ENCODE data around the gene NID1.
"Not testable (repeated sequence)": the region's sequence is repeated elsewhere in the genome, so short reads cannot be mapped to it uniquely, and the experiment has no call there.

NID1 gene

DNA sequence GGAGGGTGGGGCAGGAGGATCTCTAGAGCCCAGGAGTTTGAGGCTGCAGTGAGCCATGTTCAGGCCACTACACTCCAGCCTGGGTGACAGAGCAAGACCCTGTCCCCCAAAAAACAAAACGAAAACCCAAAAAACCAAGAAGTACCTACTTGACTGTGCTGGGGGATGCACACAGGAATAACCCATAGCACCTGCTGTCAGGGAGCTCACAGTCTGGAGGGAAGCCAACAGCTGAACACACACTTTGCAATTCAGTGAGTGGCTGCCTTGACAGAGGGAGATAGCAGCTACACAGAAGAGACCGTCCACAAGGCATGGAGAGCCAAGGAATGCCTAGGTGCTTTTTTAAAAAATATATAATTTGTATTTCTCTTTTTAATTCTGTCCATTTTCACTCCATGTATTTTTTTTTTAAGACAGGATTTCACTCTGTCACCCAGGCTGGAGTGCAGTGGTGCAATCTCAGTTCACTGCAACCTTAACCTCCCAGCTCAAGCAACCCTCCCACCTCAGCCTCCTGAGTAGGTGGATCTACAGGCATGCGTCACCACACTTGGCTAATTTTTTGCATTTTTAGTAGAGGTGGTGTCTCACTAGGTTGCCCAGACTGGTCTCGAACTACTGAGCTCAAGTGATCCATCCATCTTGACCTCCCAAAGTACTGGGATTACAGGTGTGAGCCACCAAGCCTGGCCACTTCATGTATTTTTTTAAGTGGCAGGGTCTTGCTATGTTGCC, 68.7 kb downstream of the NID1 start:
- no peak for DNase-seq (ENCODE audit: low spot score)

DNA sequence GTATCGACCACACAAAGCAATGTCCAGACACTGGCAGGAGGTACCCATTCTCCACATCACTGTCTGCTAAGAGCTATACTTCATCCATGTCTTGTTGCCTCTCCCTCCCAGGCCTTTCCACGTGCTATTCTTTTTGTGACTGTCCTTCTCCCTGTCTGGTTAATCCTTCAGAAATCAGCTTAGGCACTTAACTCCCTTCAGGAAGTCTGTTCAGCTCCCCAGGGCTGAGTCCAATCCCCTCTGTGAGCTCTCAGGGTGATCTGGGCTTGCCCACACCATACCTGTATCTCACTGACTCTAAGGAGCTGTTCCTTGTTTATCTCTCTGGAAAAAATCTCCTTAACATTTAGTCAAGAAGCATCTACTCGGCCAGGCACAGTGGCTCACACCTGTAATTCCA, 69.4 kb downstream of the NID1 start:
- DNase-seq (ENCODE audit: low spot score), result no peak

DNA sequence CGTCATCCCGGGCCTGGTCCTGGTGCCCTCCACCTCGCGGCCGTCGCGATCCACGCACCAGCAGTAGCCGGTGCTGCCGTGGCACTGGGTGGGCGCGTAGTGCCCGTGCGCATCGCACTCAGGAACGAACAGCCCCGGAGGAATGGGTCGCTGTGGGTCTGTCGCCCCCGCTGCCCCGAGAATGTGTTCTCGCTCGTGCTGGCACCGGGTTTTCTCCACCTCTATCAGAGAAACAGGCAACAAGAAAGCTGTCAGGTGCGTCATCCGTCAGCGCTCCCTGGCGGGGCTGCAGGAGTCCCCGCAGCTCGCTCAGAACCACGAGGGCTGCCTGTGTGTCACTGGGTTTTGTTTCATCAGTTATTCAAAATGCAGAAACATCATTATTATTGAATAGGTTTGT, 71.2 kb downstream of the NID1 start:
- no peak for DNase-seq (ENCODE audit: low spot score)

DNA sequence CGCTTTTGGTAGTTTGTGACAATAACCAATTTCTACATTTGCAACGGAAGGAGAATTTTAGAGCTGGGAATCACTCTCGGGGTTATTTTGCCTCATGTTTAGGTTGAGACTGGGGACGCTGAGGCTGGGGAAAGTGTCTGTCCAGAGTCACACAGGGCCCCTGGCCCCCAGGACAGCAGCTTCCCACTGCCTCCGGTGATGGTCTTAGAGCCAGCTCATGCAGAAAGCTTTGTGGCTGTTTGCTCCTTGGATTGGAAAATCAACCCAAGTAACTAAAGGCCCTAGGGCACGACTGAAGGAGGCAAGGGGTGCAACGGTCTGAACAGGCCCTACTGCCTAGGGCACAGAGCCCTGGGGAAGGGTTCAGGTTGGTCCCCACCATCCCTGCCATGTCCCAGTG, 72.0 kb downstream of the NID1 start:
- no peak for DNase-seq (ENCODE audit: low spot score)

DNA sequence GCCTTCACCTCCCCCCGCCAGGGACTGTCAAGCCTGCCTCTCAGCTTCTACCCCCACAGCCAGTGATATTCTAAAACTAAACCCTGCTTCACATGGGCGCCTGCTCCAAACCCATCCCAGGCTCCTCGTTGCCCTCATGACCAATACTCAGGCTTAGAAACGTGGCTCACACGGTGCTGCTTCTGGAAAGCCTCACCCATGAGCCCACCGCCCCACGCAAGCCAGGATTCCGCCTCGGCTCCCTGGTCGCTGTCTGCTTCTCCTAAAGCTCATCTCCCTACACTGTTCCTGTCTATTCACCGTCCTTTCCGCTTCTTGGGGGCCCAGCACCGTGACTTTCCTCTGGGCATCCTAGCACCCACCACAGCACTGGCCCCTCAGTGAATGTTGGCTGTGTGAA, 72.5 kb downstream of the NID1 start:
- no peak for DNase-seq (ENCODE audit: low spot score)

DNA sequence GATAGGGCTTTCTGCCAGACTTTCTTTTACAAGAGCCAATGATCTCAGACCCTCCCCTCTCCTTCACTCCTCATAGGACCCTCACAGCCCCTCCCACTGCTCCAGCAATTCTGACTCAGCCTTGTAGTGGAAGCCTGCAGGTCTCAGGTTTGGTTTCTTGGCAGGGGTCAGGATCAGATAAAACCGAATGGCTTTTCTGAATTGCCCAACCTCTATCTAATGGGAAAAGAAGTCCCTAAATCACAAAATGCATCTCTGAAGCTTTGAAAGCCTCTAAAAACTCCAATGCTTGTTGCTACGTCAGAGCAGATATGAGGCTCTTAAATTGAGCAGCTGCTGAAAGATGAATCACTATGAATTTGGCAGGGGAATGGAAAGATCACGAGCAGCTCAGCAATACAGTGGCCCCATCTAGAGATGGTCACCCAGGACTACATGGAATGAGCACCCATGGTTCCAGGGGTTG, 74.5 kb downstream of the NID1 start:
- peak; percentile 14 for DNase-seq (ENCODE audit: low spot score)

DNA sequence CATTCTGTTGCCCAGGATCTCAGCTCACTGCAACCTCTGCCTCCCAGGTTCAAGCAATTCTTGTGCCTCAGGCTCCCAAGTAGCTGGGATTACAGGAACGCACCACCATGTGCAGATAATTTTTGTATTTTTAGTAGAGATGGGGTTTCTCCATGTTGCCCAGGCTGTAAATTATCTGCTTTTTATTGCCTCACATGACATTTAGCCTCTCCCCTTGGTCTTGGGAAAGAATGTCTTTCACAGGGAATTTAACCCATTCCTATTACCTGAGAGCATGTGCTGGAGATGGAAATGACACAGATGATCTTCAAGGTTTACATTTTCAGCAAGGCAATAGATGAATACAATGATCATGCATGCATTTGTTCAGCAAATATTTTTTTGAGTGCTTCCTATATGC, 75.8 kb downstream of the NID1 start:
- no peak for DNase-seq (ENCODE audit: low spot score)

DNA sequence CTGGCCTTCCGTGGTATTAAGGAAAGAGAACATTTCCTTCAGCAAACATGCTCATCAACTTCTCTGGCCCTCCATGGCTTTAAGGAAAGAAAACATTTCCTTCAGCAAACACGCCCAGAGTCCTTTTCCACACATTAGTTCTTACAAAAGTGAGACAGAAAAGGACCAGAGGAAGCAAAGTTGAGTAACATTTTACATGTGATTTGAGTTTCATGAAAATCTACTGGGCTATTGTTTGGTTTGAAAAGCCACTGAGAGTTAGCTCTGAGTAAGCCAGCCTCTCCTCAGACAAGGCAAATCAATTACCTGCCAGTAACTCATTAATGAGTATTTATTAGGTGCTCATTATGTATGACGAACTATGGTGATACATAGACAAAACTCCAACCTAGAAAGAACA, 78.0 kb downstream of the NID1 start:
- DNase-seq (ENCODE audit: low spot score), result no peak

DNA sequence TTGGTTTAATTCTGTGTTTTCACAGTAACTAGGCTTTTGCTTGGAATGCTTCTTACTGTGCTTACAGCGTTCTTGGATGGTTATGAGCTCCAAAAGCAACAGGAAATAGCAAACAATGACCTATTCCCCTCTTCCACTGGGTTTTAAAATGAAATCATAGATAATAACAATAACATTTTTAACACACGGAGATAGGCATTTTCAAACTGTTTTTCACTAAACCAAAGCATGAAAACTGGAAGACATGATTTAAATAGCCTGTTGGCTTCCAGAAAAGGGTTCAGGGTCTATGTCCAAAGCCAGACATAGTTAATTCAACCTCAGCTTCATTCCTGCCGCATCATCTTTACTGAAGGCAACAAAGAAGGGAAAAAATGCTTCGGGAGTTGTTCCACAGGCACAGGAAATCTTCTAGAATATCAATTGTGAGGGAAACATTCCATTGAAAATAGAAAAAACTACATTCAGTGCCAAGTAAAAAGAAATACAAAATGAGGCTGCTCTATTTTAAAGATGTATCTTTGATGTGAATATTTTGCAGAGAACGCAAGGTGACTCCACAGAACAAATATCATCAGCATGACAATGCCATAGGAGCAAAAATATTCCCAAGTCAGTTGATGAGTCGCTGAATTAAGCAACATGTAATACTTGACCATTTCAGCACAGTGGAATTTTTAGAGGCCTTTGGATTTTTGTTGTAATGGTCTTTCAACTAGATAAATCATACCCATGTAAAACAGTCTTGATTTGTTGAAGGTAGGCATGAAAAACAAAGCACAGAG, 80.7 kb downstream of the NID1 start:
- no peak for DNase-seq (ENCODE audit: low spot score)

DNA sequence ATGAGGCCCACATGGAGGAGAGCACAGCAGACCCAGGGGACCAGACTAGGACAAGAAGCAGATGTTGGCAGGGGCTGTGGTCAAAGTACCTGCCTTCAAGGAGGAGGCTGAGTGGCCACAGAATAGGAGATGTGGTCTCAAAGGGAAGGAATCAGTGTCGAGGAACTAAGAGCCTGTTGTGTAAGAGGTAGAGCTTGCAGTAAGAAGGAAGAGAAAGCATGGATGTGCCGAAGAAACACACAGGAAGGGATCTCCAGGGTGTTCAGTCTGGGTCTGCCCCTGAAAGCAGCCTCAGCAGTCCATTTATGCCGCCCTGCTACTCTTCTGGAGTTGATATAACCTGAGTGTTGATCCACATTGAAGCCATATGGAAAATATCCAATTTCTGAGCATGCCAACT, 83.9 kb downstream of the NID1 start:
- peak; percentile 29 for DNase-seq (ENCODE audit: low spot score)

DNA sequence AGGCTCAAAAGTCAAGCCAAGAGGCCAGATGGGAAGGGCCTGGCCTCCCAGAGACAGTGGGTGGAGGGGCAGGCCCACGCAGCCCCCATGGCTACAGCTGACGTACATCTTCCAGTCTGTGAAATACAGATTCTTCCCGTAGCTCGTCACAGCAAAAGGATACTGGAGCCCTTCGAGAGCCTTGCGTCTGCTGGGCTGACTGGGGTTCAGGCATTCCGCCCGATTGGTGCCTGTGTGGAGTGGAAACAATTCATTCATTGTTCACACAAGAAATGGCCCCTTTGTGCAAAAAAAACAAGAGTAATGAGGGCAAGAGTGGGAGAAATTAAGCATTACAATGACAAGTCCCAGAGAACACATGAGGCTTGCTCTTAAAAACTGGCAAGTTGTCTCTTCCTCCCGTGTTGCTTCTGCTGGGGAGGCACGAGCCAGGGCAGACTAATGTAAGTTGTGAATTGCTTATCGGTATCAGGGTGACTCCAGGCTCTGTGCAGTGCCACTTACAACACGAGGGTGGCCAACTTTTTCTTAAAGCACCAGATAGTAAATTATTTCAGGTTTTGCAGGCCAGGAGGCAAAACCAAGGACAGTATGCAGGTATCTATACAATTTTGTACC, 85.1 kb downstream of the NID1 start:
- peak; percentile 33 for DNase-seq (ENCODE audit: low spot score)

DNA sequence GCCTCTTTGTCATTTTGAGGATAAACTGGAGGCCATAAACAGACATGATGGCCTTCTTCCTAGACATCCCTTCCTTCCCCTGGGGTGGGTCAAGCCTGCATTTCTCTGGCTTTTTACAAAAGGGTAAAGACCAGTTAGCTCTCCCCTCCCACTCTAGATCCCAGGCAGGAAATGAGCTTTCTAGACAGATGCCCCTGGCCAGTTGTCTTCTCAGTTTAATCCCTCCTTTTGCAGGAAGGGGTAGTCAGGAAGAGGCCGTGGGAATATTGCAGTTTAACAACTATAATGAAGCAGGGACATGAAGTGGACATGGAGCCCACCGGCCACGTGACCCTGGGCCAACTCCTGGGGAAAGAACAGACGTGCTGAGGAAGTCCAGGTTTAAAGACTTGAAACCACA, 85.7 kb downstream of the NID1 start:
- no peak for DNase-seq (ENCODE audit: low spot score)

DNA sequence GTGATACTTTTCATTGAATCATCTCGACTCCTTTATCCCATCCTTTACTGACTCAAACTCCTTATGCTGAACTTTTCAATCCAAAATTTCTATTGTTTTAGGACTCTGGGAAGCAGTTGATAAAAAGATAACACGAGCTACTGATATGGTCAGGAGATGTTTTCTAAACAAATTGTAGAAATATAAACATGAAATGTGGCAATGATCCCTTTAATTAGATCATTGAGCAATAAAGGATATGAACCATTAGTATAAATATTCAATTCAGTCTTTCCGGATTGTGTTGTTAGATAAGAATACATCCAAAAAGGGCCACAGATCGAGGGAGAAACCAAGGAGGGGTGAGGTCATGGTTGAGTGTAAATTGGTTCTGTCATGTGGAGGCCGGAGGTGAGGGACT, 88.4 kb downstream of the NID1 start:
- no peak for DNase-seq (ENCODE audit: low spot score)

DNA sequence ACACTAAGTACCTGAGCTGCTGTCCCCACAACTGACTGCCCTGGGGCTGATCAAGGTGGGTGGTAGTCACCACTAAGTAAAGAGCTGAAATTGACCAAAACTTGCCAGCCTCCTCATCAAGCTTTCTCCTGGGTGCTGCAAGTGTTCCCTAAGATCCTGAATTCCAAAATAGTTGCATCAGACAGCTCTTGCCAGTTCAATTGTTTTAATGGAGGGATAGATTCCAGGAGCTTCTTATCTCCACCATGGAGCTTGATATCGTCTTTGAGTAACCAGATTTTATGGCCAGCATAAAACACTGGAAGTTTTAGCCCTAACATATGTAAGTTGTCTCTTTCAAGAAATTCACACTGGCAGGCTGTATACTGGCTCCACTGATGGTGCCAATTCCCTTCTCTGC, 90.3 kb downstream of the NID1 start:
- no peak for DNase-seq (ENCODE audit: low spot score)

DNA sequence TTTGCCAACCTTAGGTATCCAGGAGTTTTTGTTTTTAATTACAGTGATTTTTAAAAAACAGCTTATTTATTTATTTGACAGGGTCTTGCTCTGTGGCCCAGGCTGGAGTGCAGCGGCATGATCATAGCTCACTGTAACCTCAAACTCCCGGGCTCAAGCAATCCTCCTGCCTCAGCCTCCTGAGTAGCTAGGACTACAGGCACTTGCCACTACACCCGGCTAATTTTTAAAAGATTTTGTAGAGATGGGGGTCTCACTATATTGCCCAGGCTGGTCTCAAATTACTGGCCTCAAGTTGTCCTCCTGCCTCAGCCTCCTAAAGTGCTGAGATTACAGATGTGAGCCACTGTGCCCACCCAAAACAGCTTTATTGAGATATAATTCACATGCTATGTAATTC, 92.2 kb downstream of the NID1 start:
- not testable (repeated sequence) for DNase-seq (ENCODE audit: low spot score)

DNA sequence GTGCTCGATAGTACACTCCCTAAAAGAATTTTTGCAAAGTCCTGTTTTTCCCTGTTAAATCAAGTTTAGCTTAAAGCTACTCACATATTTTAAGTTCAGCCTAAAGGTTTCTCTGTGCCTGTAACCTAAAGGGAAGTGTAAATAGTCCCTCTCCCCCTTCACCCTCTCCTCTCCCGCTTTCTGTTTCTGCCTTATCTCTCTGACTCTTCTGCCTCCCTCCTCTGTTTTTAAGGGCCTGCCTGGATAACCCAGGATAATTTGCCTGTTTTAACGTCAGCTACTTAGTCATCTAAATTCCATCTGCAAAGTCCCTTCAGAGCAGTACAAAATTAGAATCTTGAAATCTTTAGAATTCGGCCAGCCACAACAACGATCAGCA, 92.6 kb downstream of the NID1 start:
- DNase-seq (ENCODE audit: low spot score), result peak; percentile 23

DNA sequence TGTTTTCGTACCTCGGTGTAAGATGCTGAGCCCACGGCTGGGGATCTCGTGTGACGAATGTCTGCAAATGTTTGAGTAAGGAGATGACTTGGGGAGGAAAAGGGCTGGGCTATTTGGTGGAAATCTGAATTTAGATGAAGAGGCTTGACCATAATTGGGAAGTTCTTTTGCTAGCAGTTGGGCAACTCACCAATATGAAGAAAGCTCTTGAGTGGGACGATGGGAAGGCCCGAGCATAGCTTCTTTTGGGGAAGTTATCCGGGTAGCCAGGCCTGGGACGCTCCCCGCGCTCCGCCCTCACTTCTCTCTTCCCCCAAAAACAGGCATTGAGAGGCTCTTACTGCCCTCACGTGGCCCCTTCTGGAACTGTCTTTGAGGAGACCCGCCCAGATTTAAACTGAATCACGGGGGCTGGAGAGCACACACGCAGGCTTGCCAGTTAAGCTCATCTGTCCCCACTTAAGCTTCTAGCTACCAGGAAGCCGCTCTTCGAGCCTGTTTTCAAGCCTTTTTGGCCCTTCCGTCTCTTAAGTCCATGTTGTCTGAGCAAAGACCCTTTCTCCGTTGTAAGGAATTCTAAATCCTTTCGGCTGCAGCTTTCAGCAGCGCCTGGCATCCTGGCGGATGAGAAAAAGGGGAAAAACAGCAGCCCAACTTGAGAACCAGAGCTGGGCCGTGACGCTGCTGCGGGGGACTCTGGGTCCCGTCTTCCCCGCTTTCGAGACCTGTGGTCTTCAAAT, 93.1 kb downstream of the NID1 start:
- DNase-seq (ENCODE audit: low spot score), result peak; percentile 92

DNA sequence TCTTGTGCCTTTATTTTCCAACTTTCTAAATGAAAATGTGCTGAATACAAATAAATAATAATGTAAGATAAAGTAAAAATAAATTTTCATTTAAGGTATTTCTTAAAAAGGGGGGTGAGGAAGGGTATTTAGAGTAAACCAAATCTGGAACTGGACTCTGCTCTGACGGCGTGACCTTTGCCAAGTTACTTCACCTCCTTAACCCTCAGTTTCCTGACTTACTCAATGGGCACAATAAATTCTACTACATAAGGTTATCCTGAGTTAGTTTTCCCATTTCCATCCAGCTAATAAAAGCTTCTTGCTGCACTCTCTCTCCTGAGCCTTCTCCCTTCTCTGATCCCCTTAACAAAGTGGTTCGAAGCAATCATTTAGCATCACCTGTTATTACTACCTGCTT, 93.9 kb downstream of the NID1 start:
- DNase-seq (ENCODE audit: low spot score), result no peak

DNA sequence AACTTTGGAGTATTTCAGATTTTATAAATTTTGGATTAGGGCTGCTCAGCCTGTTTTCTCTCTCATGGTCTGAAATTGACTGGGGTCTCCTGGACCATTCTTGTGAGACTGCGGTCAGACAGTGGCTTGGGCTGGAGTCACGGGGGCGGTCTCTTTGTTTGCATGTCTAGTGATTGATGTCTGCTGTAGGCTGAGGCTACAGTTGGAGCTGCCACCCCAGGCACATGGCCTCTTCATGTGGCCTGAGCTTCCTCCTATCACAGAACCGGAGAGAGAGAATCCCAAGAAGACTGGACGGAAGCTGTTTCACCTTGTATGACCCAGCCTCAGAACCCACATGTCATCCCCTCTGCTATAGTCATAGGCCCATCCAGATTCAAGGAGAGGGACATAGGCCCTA, 96.1 kb downstream of the NID1 start:
- DNase-seq (ENCODE audit: low spot score), result no peak

DNA sequence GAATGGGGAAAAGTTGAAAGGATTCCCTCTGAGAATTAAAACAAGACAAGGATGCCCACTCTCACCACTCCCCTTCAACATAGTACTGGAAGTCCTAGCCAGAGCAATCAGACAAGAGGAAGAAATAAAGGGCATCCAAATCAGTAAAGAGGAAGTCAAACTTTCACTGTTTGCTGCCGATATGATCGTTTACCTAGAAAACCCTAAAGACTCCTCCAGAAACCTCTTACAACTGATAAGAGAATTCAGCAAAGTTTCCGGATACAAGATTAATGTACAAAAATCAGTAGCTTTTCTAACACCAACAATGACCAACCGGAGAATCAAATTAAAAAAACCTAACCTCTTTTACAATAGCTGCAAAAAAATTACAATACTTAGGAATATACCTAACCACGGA, 98.8 kb downstream of the NID1 start:
- DNase-seq (ENCODE audit: low spot score), result not testable (repeated sequence)

DNA sequence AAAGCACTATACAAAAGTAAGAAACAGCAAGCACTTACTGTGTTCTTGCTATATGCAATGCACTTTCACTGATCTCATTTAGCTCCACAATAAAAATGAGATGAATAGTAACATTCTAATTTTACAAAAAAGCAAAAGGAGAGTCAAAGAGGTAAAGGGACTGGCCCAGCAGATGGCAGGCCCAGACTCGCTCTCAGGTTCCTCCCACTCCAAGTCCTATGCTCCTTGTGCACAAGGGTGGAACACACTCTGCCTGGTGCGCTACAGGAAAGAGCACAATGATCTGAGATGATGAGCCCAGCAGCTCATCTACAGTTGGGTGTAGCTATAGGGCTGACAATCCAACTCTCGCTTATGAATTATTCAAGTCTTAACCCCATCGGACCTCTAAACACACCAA, 104.1 kb downstream of the NID1 start:
- DNase-seq (ENCODE audit: low spot score), result no peak

DNA sequence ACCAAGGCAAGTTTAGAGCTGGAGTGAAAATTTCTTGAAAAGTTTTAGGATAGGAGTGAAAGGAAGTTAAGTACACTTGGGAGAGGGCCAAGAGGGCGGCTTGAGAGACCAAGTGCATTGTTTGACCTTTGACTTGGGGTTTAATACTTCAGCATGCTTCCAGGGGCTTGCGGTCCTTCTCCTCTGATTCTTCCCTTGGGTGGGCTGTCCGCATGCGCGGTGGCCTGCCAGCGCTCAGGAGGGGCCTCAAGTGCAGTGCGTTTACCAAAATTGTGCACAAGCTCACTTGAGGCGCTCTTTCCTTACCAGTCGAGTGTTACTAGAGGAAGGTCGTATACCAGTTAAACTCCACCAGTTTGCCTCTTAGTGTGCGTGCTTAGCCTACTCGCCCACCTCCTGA, 106.9 kb downstream of the NID1 start:
- DNase-seq (ENCODE audit: low spot score), result no peak

DNA sequence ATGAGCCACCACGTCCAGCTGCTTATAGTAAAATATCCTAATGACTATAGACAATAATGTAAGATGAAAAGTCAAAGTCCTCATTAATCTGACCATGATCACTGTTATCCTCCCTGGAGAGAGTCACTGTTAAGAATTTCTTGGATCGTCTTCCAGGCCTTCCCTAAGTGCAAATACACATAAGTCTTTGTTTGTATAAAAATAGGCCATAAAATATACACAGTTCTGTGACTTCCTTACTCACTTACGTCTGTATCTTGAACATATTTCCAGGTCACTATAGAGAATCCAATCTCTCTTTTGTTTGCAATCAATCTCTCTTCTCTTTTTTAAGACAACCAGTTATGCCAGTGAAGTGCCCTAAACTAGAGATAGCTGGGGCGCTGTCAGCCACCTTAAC, 109.1 kb downstream of the NID1 start:
- DNase-seq (ENCODE audit: low spot score), result no peak

Data from Ammon's horn (tissue), 1 donor.